ENCODE data around the gene HTR3C.

HTR3C gene

GRCh38 chr3:184085389-184085852 lies 32.6 kb downstream of the HTR3C start:
- no peak for DNase-seq (ENCODE audit: low read depth in 2 of 2)

GRCh38 chr3:184092199-184092598 lies 39.4 kb downstream of the HTR3C start:
- DNase-seq (ENCODE audit: low read depth in 2 of 2) = no peak

GRCh38 chr3:184096811-184097383 lies 44.0 kb downstream of the HTR3C start, which contains the start of gene HTR3E:
HTR3E (plus strand) TSS chr3:184097064; CDS start chr3:184097530, 466 bp downstream.
- no peak for DNase-seq (ENCODE audit: low read depth in 2 of 2)

GRCh38 chr3:184097556-184097955 lies 44.7 kb downstream of the HTR3C start:
- no peak for DNase-seq (ENCODE audit: low read depth in 2 of 2)

- DNase-seq (ENCODE audit: low read depth in 2 of 2) = no peak
Observed at GRCh38 chr3:184099806-184100686, 47.2 kb downstream of the HTR3C start.

Data from stimulated activated CD8-positive, alpha-beta memory T cell treated with anti-CD3 and anti-CD28 coated beads, Interleukin-7, amount 100 ng/mL, for 4 hours (primary cell).